Gastrocnemius medialis (tissue), 4 donors: ENCODE measurements around the gene TMEM121.
"Not testable (repeated sequence)": the region's sequence is repeated elsewhere in the genome, so short reads cannot be mapped to it uniquely, and the experiment has no call there.

Source experiments
- POLR2A ChIP-seq, 2 donors: fragments of 450-650 bp; IDR thresholded peaks; one replicate each; pipeline ENCODE4 v1.6.1; 2017; ENCODE audit warnings: antibody characterized with exemption in 2 of 2, mild to moderate bottlenecking in 2 of 2, moderate library complexity in 2 of 2
- TF ChIP-seq, protein P1 (sequence below), 5 experiments: fragments of 450-650 bp in 3 of 5; fragments of 200-600 bp in 2 of 5; sonication (generic) in 2 of 5; IDR thresholded peaks in 4 of 5; conservative IDR thresholded peaks in 1 of 5; 1 replicate in 4 of 5; 2 replicates in 1 of 5; pipeline ENCODE4 v1.5.1; 2016 to 2019; ENCODE audit warnings: antibody characterized with exemption in 5 of 5, mild to moderate bottlenecking in 3 of 5, moderate library complexity in 3 of 5

DNA sequence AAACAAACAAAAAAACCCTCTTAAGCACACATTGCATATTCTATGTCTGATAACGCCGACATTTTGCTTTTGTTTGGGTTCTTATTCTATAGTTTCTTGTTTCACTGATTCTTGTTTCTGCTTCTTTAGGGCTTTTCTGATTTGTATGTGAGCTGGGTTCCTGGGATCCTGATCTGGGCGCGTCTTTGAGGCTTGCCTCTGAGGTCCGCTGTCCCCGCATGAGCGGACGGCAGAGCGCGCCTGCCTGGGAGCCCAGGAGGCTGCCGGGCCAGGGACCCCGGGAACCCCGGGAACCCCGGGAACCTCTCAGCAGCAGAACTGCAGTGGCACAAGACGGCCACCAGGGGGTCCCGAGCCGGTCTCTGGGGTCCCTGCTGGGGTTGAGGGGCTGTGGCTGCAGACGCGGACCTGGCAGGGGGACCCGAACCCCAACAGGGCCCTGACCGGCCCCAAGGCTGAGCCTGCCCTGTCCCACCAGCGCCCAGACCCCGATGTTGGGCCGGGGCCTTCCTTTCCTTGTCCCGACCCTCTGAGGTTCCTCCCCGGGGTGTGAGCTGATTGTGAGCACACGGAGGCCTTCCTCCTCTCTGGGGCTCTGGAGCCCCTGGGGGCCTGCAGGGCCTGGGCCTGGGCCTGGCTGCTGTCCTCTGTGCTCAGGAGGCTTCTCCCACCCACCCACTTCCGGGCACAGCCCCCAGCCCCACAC lies 32.2 kb downstream of the TMEM121 start:
- TF ChIP-seq, protein P1, sequence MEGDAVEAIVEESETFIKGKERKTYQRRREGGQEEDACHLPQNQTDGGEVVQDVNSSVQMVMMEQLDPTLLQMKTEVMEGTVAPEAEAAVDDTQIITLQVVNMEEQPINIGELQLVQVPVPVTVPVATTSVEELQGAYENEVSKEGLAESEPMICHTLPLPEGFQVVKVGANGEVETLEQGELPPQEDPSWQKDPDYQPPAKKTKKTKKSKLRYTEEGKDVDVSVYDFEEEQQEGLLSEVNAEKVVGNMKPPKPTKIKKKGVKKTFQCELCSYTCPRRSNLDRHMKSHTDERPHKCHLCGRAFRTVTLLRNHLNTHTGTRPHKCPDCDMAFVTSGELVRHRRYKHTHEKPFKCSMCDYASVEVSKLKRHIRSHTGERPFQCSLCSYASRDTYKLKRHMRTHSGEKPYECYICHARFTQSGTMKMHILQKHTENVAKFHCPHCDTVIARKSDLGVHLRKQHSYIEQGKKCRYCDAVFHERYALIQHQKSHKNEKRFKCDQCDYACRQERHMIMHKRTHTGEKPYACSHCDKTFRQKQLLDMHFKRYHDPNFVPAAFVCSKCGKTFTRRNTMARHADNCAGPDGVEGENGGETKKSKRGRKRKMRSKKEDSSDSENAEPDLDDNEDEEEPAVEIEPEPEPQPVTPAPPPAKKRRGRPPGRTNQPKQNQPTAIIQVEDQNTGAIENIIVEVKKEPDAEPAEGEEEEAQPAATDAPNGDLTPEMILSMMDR (IDR thresholded peaks at IDR 0.05 in 4 of 5, conservative IDR thresholded peaks at IDR 0.05 in 1 of 5) = peak in 2 of 5 experiments; percentile 17 to 52
- TF ChIP-seq POLR2A (IDR thresholded peaks at IDR 0.05) = not testable (repeated sequence)
